ENCODE results near the gene MYCBP2. TPM values are rescaled to one million over a fixed set of nuclear protein-coding genes. Genes with fewer than 3 reads are reported as not detected.
"Not testable (repeated sequence)": the region's sequence is repeated elsewhere in the genome, so short reads cannot be mapped to it uniquely, and the experiment has no call there.

The MYCBP2 gene
- total RNA-seq, 1 donor from 2014 or later, result 61.1 TPM

GRCh38 chr13:77274126-77274525, 52.8 kb downstream of the MYCBP2 start:
- Histone ChIP-seq H3K9ac (ENCODE audit: low read depth in 1 of 3, low read length in 3 of 3) (no peak overlapping the region), H3K27ac (ENCODE audit: low read depth, low read length) (no peak overlapping the region), H3K4me1 (ENCODE audit: control insufficient read depth in 3 of 3, insufficient read depth in 3 of 3, low read length in 3 of 3) (no peaks in the 10 kb centered on the region), H3K4me3 (ENCODE audit: low read length in 3 of 3) (no peak overlapping the region), H3K36me3 (ENCODE audit: control insufficient read depth in 3 of 3, insufficient read depth in 3 of 3, low read length in 3 of 3) (peaks cover 3 to 17% (median 17%) of the 10 kb centered on the region in 3 donors), H3K9me3 (ENCODE audit: control insufficient read depth in 3 of 3, low read length in 3 of 3) (no peaks in the 10 kb centered on the region), H3K27me3 (ENCODE audit: control insufficient read depth in 3 of 3, insufficient read depth in 3 of 3, low read length in 3 of 3) (no peaks in the 10 kb centered on the region)

DNA sequence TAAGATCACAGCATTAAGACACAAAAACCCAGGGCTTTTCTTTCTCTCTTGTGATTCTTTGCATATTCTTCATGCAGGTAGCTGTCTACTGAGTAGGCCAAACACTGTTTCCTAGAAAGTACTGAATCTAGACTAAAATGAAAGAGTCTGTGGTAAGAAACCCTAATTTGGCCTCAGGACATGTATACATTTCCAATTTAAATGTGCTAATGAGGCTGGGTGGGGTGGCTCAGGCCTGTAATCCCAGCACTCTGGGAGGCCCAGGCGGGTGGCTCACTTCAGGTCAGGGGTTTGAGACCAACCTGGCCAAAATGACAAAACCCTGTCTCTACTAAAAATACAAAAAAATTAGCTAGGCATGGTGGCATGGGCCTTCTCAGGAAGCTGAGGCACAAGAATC, 57.8 kb downstream of the MYCBP2 start:
- H3K4me1 ChIP-seq (ENCODE audit: control insufficient read depth in 3 of 3, insufficient read depth in 3 of 3, low read length in 3 of 3), result no peaks in the 10 kb centered on the region
- no peak overlapping the region for H3K4me3 ChIP-seq (ENCODE audit: low read length in 3 of 3)
- H3K9ac ChIP-seq (ENCODE audit: low read depth in 1 of 3, low read length in 3 of 3), result no peak overlapping the region
- peaks cover 4 to 28% (median 26%) of the 10 kb centered on the region in 3 donors for H3K36me3 ChIP-seq (ENCODE audit: control insufficient read depth in 3 of 3, insufficient read depth in 3 of 3, low read length in 3 of 3)
- H3K27ac ChIP-seq (ENCODE audit: low read depth, low read length), result no peak overlapping the region
- no peaks in the 10 kb centered on the region for H3K9me3 ChIP-seq (ENCODE audit: control insufficient read depth in 3 of 3, low read length in 3 of 3)
- no peaks in the 10 kb centered on the region for H3K27me3 ChIP-seq (ENCODE audit: control insufficient read depth in 3 of 3, insufficient read depth in 3 of 3, low read length in 3 of 3)

DNA sequence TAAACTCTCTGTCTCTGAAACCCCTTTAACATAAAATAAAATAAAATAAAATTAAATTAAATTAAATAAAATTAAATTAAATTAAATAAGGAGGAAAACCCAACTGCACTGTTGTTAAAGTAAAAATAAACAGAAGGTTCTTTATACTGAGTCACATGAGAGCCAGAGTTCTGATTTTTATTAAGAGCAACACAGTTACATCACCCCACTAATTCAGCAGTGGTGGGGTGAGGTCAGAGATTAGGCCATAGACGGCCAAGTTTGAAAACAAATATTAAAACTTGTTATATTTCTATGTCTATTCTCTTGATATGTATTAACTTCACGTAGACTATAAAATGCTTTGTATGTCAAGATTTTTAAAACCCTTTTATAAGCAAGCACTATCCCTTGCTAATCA, 59.5 kb downstream of the MYCBP2 start:
- no peak overlapping the region for H3K27ac ChIP-seq (ENCODE audit: low read depth, low read length)
- H3K9me3 ChIP-seq (ENCODE audit: control insufficient read depth in 3 of 3, low read length in 3 of 3), result no peaks in the 10 kb centered on the region
- no peaks in the 10 kb centered on the region for H3K4me1 ChIP-seq (ENCODE audit: control insufficient read depth in 3 of 3, insufficient read depth in 3 of 3, low read length in 3 of 3)
- H3K9ac ChIP-seq (ENCODE audit: low read depth in 1 of 3, low read length in 3 of 3), result no peak overlapping the region
- no peak overlapping the region for H3K4me3 ChIP-seq (ENCODE audit: low read length in 3 of 3)
- H3K36me3 ChIP-seq (ENCODE audit: control insufficient read depth in 3 of 3, insufficient read depth in 3 of 3, low read length in 3 of 3), result peaks cover 4 to 22% (median 19%) of the 10 kb centered on the region in 3 donors
- H3K27me3 ChIP-seq (ENCODE audit: control insufficient read depth in 3 of 3, insufficient read depth in 3 of 3, low read length in 3 of 3), result no peaks in the 10 kb centered on the region

GRCh38 chr13:77265336-77265735, 61.6 kb downstream of the MYCBP2 start:
- no peaks in the 10 kb centered on the region for H3K9me3 ChIP-seq (ENCODE audit: control insufficient read depth in 3 of 3, low read length in 3 of 3)
- no peak overlapping the region for H3K27ac ChIP-seq (ENCODE audit: low read depth, low read length)
- peaks cover 4 to 18% (median 16%) of the 10 kb centered on the region in 3 donors for H3K36me3 ChIP-seq (ENCODE audit: control insufficient read depth in 3 of 3, insufficient read depth in 3 of 3, low read length in 3 of 3)
- no peak overlapping the region for H3K4me3 ChIP-seq (ENCODE audit: low read length in 3 of 3)
- H3K27me3 ChIP-seq (ENCODE audit: control insufficient read depth in 3 of 3, insufficient read depth in 3 of 3, low read length in 3 of 3), result no peaks in the 10 kb centered on the region
- no peak overlapping the region for H3K9ac ChIP-seq (ENCODE audit: low read depth in 1 of 3, low read length in 3 of 3)
- no peaks in the 10 kb centered on the region for H3K4me1 ChIP-seq (ENCODE audit: control insufficient read depth in 3 of 3, insufficient read depth in 3 of 3, low read length in 3 of 3)

DNA sequence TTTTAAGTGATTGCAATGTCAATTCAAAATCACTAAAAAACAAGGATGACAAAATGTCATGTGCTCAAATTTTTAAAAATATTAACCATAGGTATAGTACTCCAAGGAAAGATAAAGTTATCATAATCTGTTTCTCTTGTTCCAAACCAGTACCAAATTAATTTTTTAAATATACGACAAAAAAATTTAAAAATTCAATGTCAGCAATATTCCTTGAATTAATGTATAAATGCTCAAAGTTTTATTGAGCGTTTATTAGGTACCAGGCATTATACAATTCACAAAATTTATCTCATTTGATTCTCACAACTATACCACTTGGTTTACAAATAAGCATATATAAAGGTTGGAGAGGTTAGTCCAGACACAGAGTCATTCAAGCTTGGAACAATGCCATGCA, 64.7 kb downstream of the MYCBP2 start:
- H3K4me1 ChIP-seq (ENCODE audit: control insufficient read depth in 3 of 3, insufficient read depth in 3 of 3, low read length in 3 of 3), result no peaks in the 10 kb centered on the region
- H3K4me3 ChIP-seq (ENCODE audit: low read length in 3 of 3), result no peak overlapping the region
- H3K27ac ChIP-seq (ENCODE audit: low read depth, low read length), result no peak overlapping the region
- H3K9me3 ChIP-seq (ENCODE audit: control insufficient read depth in 3 of 3, low read length in 3 of 3), result no peaks in the 10 kb centered on the region
- no peak overlapping the region for H3K9ac ChIP-seq (ENCODE audit: low read depth in 1 of 3, low read length in 3 of 3)
- H3K27me3 ChIP-seq (ENCODE audit: control insufficient read depth in 3 of 3, insufficient read depth in 3 of 3, low read length in 3 of 3), result no peaks in the 10 kb centered on the region
- peaks cover 0 to 20% (median 20%) of the 10 kb centered on the region in 3 donors for H3K36me3 ChIP-seq (ENCODE audit: control insufficient read depth in 3 of 3, insufficient read depth in 3 of 3, low read length in 3 of 3)

DNA sequence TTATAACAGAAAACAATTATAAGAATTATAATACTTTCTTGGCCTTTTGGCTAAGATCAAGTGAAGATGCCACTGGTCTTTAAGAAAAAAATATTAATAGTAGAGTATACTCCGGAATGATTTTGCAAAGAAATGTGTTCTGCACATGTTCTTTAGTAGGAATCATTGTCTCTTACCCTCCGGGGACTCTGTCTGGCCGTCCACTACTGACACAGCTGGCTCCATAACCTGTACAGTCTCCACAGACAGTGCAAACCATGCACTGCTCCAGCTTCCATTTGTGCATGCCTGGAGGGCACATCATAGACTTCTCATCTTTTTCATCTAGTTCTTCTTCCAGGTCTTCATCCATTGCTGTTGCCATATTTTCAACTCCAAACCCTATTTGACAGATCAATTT, 75.9 kb downstream of the MYCBP2 start:
- Histone ChIP-seq H3K9ac (ENCODE audit: low read depth in 1 of 3, low read length in 3 of 3) (no peak overlapping the region), H3K27me3 (ENCODE audit: control insufficient read depth in 3 of 3, insufficient read depth in 3 of 3, low read length in 3 of 3) (no peaks in the 10 kb centered on the region), H3K4me1 (ENCODE audit: control insufficient read depth in 3 of 3, insufficient read depth in 3 of 3, low read length in 3 of 3) (no peaks in the 10 kb centered on the region), H3K9me3 (ENCODE audit: control insufficient read depth in 3 of 3, low read length in 3 of 3) (no peaks in the 10 kb centered on the region), H3K4me3 (ENCODE audit: low read length in 3 of 3) (no peak overlapping the region), H3K27ac (ENCODE audit: low read depth, low read length) (no peak overlapping the region), H3K36me3 (ENCODE audit: control insufficient read depth in 3 of 3, insufficient read depth in 3 of 3, low read length in 3 of 3) (peaks cover 0 to 12% (median 9%) of the 10 kb centered on the region in 3 donors)

- not testable (repeated sequence) for H3K27me3 ChIP-seq (ENCODE audit: control insufficient read depth in 3 of 3, insufficient read depth in 3 of 3, low read length in 3 of 3); H3K9ac ChIP-seq (ENCODE audit: low read depth in 1 of 3, low read length in 3 of 3); H3K27ac ChIP-seq (ENCODE audit: low read depth, low read length); H3K9me3 ChIP-seq (ENCODE audit: control insufficient read depth in 3 of 3, low read length in 3 of 3); H3K4me3 ChIP-seq (ENCODE audit: low read length in 3 of 3); H3K4me1 ChIP-seq (ENCODE audit: control insufficient read depth in 3 of 3, insufficient read depth in 3 of 3, low read length in 3 of 3)
- peaks cover 0 to 24% (median 14%) of the 10 kb centered on the region in 3 donors for H3K36me3 ChIP-seq (ENCODE audit: control insufficient read depth in 3 of 3, insufficient read depth in 3 of 3, low read length in 3 of 3)
Observed at GRCh38 chr13:77245224-77245623, 81.7 kb downstream of the MYCBP2 start.

DNA sequence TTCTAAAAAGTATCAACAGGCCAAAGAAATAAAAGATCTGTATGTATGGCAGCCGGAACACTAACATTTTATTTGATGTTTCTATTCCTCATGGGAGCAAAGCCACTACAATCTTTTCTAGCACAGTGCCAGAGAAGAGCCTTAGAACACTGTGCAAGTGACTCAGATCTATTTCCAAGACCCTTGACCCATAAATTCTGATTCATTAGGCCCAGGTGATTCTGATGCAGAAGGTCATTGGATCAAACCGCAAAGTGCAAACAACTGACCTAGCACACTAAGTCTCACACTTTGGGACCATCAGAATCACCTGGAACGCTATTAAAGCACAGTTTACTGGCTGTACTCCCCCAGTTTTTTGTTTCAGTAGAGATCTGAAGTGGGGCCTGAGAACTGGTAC, 87.6 kb downstream of the MYCBP2 start:
- H3K4me1 ChIP-seq (ENCODE audit: control insufficient read depth in 3 of 3, insufficient read depth in 3 of 3, low read length in 3 of 3), result no peaks in the 10 kb centered on the region
- no peak overlapping the region for H3K27ac ChIP-seq (ENCODE audit: low read depth, low read length)
- no peak overlapping the region for H3K9ac ChIP-seq (ENCODE audit: low read depth in 1 of 3, low read length in 3 of 3)
- no peaks in the 10 kb centered on the region for H3K9me3 ChIP-seq (ENCODE audit: control insufficient read depth in 3 of 3, low read length in 3 of 3)
- H3K27me3 ChIP-seq (ENCODE audit: control insufficient read depth in 3 of 3, insufficient read depth in 3 of 3, low read length in 3 of 3), result no peaks in the 10 kb centered on the region
- H3K36me3 ChIP-seq (ENCODE audit: control insufficient read depth in 3 of 3, insufficient read depth in 3 of 3, low read length in 3 of 3), result peaks cover 0 to 24% (median 11%) of the 10 kb centered on the region in 3 donors
- no peak overlapping the region for H3K4me3 ChIP-seq (ENCODE audit: low read length in 3 of 3)

DNA sequence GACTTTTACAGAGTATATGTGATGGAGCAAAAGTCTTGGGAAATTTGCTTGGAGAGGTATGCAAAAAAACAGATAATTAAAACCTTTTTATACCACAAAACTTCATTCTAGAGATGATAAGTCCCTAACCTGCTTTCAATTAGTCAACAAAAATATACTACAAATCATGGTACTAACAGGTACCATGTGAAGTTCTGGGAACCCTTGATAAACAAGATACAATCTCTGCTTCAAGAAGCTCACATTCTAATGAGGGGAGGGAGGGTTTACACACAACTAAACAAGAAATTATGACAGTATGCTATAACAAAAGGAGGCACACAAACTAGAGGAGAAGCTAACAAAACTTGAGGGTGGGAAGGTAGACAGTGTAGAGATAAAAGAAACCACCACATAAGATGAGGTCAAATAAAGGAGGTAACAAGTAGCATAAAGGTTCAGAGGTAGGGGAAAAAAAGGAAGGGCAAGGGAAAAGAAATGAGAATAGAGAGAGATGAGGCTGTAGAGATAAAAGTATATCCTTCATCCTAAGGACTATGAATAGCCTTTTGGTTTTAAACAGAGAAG, 91.4 kb downstream of the MYCBP2 start:
- H3K27ac ChIP-seq (ENCODE audit: low read depth, low read length), result no peak overlapping the region
- H3K4me1 ChIP-seq (ENCODE audit: control insufficient read depth in 3 of 3, insufficient read depth in 3 of 3, low read length in 3 of 3), result no peaks in the 10 kb centered on the region
- H3K27me3 ChIP-seq (ENCODE audit: control insufficient read depth in 3 of 3, insufficient read depth in 3 of 3, low read length in 3 of 3), result no peaks in the 10 kb centered on the region
- H3K9ac ChIP-seq (ENCODE audit: low read depth in 1 of 3, low read length in 3 of 3), result no peak overlapping the region
- no peak overlapping the region for H3K4me3 ChIP-seq (ENCODE audit: low read length in 3 of 3)
- no peaks in the 10 kb centered on the region for H3K9me3 ChIP-seq (ENCODE audit: control insufficient read depth in 3 of 3, low read length in 3 of 3)
- peaks cover 0 to 7% (median 3%) of the 10 kb centered on the region in 3 donors for H3K36me3 ChIP-seq (ENCODE audit: control insufficient read depth in 3 of 3, insufficient read depth in 3 of 3, low read length in 3 of 3)

GRCh38 chr13:77233159-77233558, 93.7 kb downstream of the MYCBP2 start:
- Histone ChIP-seq H3K27ac (ENCODE audit: low read depth, low read length) (no peak overlapping the region), H3K4me3 (ENCODE audit: low read length in 3 of 3) (no peak overlapping the region), H3K4me1 (ENCODE audit: control insufficient read depth in 3 of 3, insufficient read depth in 3 of 3, low read length in 3 of 3) (no peaks in the 10 kb centered on the region), H3K36me3 (ENCODE audit: control insufficient read depth in 3 of 3, insufficient read depth in 3 of 3, low read length in 3 of 3) (peaks cover 0 to 3% (median 3%) of the 10 kb centered on the region in 3 donors), H3K27me3 (ENCODE audit: control insufficient read depth in 3 of 3, insufficient read depth in 3 of 3, low read length in 3 of 3) (no peaks in the 10 kb centered on the region), H3K9ac (ENCODE audit: low read depth in 1 of 3, low read length in 3 of 3) (no peak overlapping the region), H3K9me3 (ENCODE audit: control insufficient read depth in 3 of 3, low read length in 3 of 3) (no peaks in the 10 kb centered on the region)

Measured in skeletal muscle tissue (tissue), 4 donors.